GM23338 (cell line): Measurements from ENCODE around the gene CD2. TPM values are rescaled to one million over a fixed set of nuclear protein-coding genes. Genes with fewer than 3 reads are reported as not detected.

ENCODE experiments used
- ATAC-seq: fragments of 200-7000 bp; cut with Tn5 transposase; 3 replicates; pipeline ENCODE4 v1.9.1; 2020
- DNase-seq: peaks from one replicate; pipeline ENCODE4 v3.0.0-alpha.2; 2015; ENCODE audit warnings: low spot score
- H2AFZ ChIP-seq: fragments of 200-600 bp; sonication (generic); 2 replicates; pipeline ENCODE4 v1.8.0; 2016; ENCODE audit warnings: antibody characterized with exemption, mild to moderate bottlenecking, moderate library complexity
- H3F3A ChIP-seq: fragments of 200-600 bp; sonication (generic); replicated peaks from 2 replicates; pipeline ENCODE4 v1.8.0; 2017; ENCODE audit warnings: antibody characterized with exemption, mixed run types, low read depth
- H3K27ac ChIP-seq: fragments of 200-600 bp; sonication (generic); 2 replicates; pipeline ENCODE4 v1.6.1; 2016; ENCODE audit warnings: low read depth
- H3K27me3 ChIP-seq: fragments of 200-600 bp; sonication (generic); 2 replicates; pipeline ENCODE4 v1.8.0; 2016; ENCODE audit warnings: mild to moderate bottlenecking, mixed run types, moderate library complexity; ENCODE audit not compliant: insufficient read depth
- H3K36me3 ChIP-seq: fragments of 200-600 bp; sonication (generic); 2 replicates; pipeline ENCODE4 v1.8.0; 2016; ENCODE audit warnings: mild to moderate bottlenecking; ENCODE audit not compliant: insufficient read depth
- H3K4me1 ChIP-seq: fragments of 200-600 bp; sonication (generic); 2 replicates; pipeline ENCODE4 v1.8.0; 2016; ENCODE audit warnings: mild to moderate bottlenecking, moderate library complexity; ENCODE audit not compliant: insufficient read depth
- H3K4me2 ChIP-seq: fragments of 200-600 bp; sonication (generic); 2 replicates; pipeline ENCODE4 v1.7.1; 2017; ENCODE audit warnings: mixed run types
- H3K4me3 ChIP-seq: fragments of 200-600 bp; sonication (generic); 2 replicates; pipeline ENCODE4 v1.6.1; 2016; ENCODE audit warnings: mixed run types
- H3K79me2 ChIP-seq: fragments of 200-600 bp; sonication (generic); replicated peaks from 2 replicates; pipeline ENCODE4 v1.8.0; 2017; ENCODE audit warnings: mild to moderate bottlenecking; ENCODE audit not compliant: insufficient read depth
- H3K9me2 ChIP-seq: fragments of 200-600 bp; sonication (generic); 2 replicates; pipeline ENCODE4 v1.8.0; 2017; ENCODE audit not compliant: insufficient read depth
- H4K20me1 ChIP-seq: fragments of 200-600 bp; sonication (generic); replicated peaks from 2 replicates; pipeline ENCODE4 v1.8.0; 2017; ENCODE audit warnings: mild to moderate bottlenecking; ENCODE audit not compliant: insufficient read depth
- H3K27ac Mint-ChIP-seq: 2 replicates; pipeline ENCODE4 v1.8.0; 2020; ENCODE audit warnings: inconsistent platforms, mild to moderate bottlenecking, moderate library complexity, mixed read lengths
- H3K27me3 Mint-ChIP-seq: 3 replicates; pipeline ENCODE4 v1.8.0; 2022; ENCODE audit warnings: low read depth, mild to moderate bottlenecking, moderate library complexity, mixed read lengths, inconsistent platforms; ENCODE audit not compliant: insufficient read depth, poor library complexity
- H3K36me3 Mint-ChIP-seq: 3 replicates; pipeline ENCODE4 v1.8.0; 2021; ENCODE audit warnings: low read depth, mild to moderate bottlenecking, inconsistent platforms, moderate library complexity, mixed read lengths
- H3K4me1 Mint-ChIP-seq: 3 replicates; pipeline ENCODE4 v1.8.0; 2020; ENCODE audit warnings: mild to moderate bottlenecking, inconsistent platforms, mixed read lengths
- H3K4me3 Mint-ChIP-seq: 3 replicates; pipeline ENCODE4 v1.8.0; 2021; ENCODE audit warnings: moderate library complexity, mild to moderate bottlenecking, inconsistent platforms, mixed read lengths
- H3K9me3 Mint-ChIP-seq: 3 replicates; pipeline ENCODE4 v1.8.0; 2020; ENCODE audit warnings: moderate library complexity, mild to moderate bottlenecking, inconsistent platforms, mixed read lengths
- CREB1 ChIP-seq: fragments of 250-450 bp; sonication (Bioruptor Pico); IDR thresholded peaks from 2 replicates; pipeline ENCODE4 v1.5.0; 2020; ENCODE audit warnings: low read depth, mild to moderate bottlenecking, moderate library complexity
- CTCF ChIP-seq, 2 experiments: fragments of 200-600 bp in 1 of 2; sonication (generic) in 1 of 2; conservative IDR thresholded peaks; 2 replicates each; pipeline versions ENCODE4 v1.5.1 to v1.6.1; 2016 to 2017; ENCODE audit warnings: antibody characterized with exemption in 2 of 2, low read depth in 2 of 2, mild to moderate bottlenecking in 2 of 2, moderate library complexity in 1 of 2
- ETS1 ChIP-seq: IDR thresholded peaks from 2 replicates; pipeline ENCODE4 v1.6.1; 2016; ENCODE audit warnings: antibody characterized with exemption
- EZH2 ChIP-seq: fragments of 200-600 bp; sonication (generic); IDR thresholded peaks from one replicate; pipeline ENCODE4 v1.8.0; 2017; ENCODE audit warnings: antibody characterized with exemption, mild to moderate bottlenecking, low read depth; ENCODE audit not compliant: unreplicated experiment
- EZH2phosphoT487 ChIP-seq: fragments of 200-600 bp; sonication (generic); IDR thresholded peaks from one replicate; pipeline ENCODE4 v1.8.1; 2018; ENCODE audit warnings: antibody characterized with exemption; ENCODE audit not compliant: unreplicated experiment
- NANOG ChIP-seq: IDR thresholded peaks from 2 replicates; pipeline ENCODE4 v1.6.1; 2016; ENCODE audit warnings: antibody characterized with exemption, borderline replicate concordance
- REST ChIP-seq: IDR thresholded peaks from one replicate; pipeline ENCODE4 v1.6.1; 2018; ENCODE audit warnings: antibody characterized with exemption; ENCODE audit not compliant: unreplicated experiment
- ZNF114 ChIP-seq: fragments of 250-450 bp; sonication (Bioruptor Pico); IDR thresholded peaks from 2 replicates; pipeline ENCODE4 v1.5.0; 2020; ENCODE audit warnings: mild to moderate bottlenecking, moderate library complexity
- ZNF462 ChIP-seq: fragments of 250-450 bp; sonication (Bioruptor Pico); IDR thresholded peaks from 2 replicates; pipeline ENCODE4 v1.5.0; 2020; ENCODE audit warnings: mild to moderate bottlenecking, moderate library complexity
- polyA plus RNA-seq: library from polyadenylated mRNA; unstranded; fragments of >200 nt; fragmentation: Nextera tagmentation; extraction: Ambion mirVana; gene quantifications from 2 replicates; pipeline ENCODE4 v1.2.1, GENCODE V29; 2016
- total RNA-seq: library from RNA; depleted of rRNA; stranded (reverse); fragments of >200 nt; shearing (Covaris generic); gene quantifications from 2 replicates; pipeline ENCODE4 v1.2.3, GENCODE V29; 2014

CD2 gene
- total and polyA plus RNA-seq, 2 experiments from 2014 or later = not detected

GRCh38 chr1:116759636-116760035 is 5.4 kb downstream of the CD2 start:
- Mint-ChIP-seq H3K27ac (no peak overlapping the region), H3K4me3 (no peak overlapping the region), H3K27me3 (no peaks in the 10 kb centered on the region), H3K36me3 (no peaks in the 10 kb centered on the region), H3K9me3 (no peaks in the 10 kb centered on the region; the same call in 2 of the 3 replicates), H3K4me1 (peaks cover 4% of the 10 kb centered on the region)
- H2AFZ ChIP-seq = 0 out of 2 replicates have a peak overlapping the region, but pooled peaks have one; percentile 28
- H3K27me3 ChIP-seq = no peaks in the 10 kb centered on the region
- H3K4me1 ChIP-seq = no peaks in the 10 kb centered on the region
- H3K27ac ChIP-seq = no peak overlapping the region
- H3K4me2 ChIP-seq = no peak overlapping the region
- peaks cover 7% of the 10 kb centered on the region; the same call in 1 of the 2 replicates for H3K9me2 ChIP-seq
- no peaks in the 10 kb centered on the region for H3F3A ChIP-seq
- H3K79me2 ChIP-seq = no peaks in the 10 kb centered on the region
- no peak for DNase-seq
- H4K20me1 ChIP-seq = no peaks in the 10 kb centered on the region
- no peak overlapping the region for H3K4me3 ChIP-seq
- TF ChIP-seq EZH2 = no peak
- no peak for ATAC-seq
- H3K36me3 ChIP-seq = no peaks in the 10 kb centered on the region

GRCh38 chr1:116760487-116760886 is 6.3 kb downstream of the CD2 start:
- no peak for DNase-seq
- no peak overlapping the region for H3K27ac Mint-ChIP-seq
- TF ChIP-seq ZNF114 (CRISPR knock-in tag) = no peak
- no peak for TF ChIP-seq REST
- no peak for TF ChIP-seq EZH2phosphoT487
- TF ChIP-seq ZNF462 (CRISPR knock-in tag) = no peak
- no peak for TF ChIP-seq CTCF (conservative IDR thresholded peaks at IDR 0.05; ENCODE audit: low read depth in 2 of 2)
- no peak for TF ChIP-seq ETS1
- no peak for TF ChIP-seq NANOG
- TF ChIP-seq EZH2 = no peak
- TF ChIP-seq CREB1 = no peak

More at GRCh38 chr1:116760487-116760886, 6.3 kb downstream of the CD2 start:
- H3K9me2 ChIP-seq = peaks cover 7% of the 10 kb centered on the region; the same call in 1 of the 2 replicates
- Mint-ChIP-seq H3K36me3 (no peaks in the 10 kb centered on the region), H3K4me1 (peaks cover 4% of the 10 kb centered on the region), H3K27me3 (peaks cover 1% of the 10 kb centered on the region), H3K4me3 (no peak overlapping the region), H3K9me3 (no peaks in the 10 kb centered on the region; the same call in 2 of the 3 replicates)
- no peaks in the 10 kb centered on the region for H3F3A ChIP-seq
- no peak for ATAC-seq
- H3K36me3 ChIP-seq = no peaks in the 10 kb centered on the region
- no peak overlapping the region for H3K27ac ChIP-seq
- H4K20me1 ChIP-seq = no peaks in the 10 kb centered on the region
- no peak overlapping the region for H3K4me3 ChIP-seq
- H3K4me2 ChIP-seq = no peak overlapping the region
- no peak overlapping the region for H2AFZ ChIP-seq
- H3K4me1 ChIP-seq = no peaks in the 10 kb centered on the region
- H3K27me3 ChIP-seq = no peaks in the 10 kb centered on the region
- no peaks in the 10 kb centered on the region for H3K79me2 ChIP-seq
